Amniotic epithelial cell (primary cell): ENCODE measurements around the gene STAT5A.
"Not testable (repeated sequence)": the region's sequence is repeated elsewhere in the genome, so short reads cannot be mapped to it uniquely, and the experiment has no call there.

Experiments
- DNase-seq: peaks from one replicate; pipeline ENCODE4 v3.0.0-alpha.2; 2010; ENCODE audit warnings: low read depth

Gene STAT5A

GRCh38 chr17:42285346-42286050 lies 2.8 kb upstream of the STAT5A start:
- no peak for DNase-seq

GRCh38 chr17:42286411-42287221 lies 1.7 kb upstream of the STAT5A start:
- no peak for DNase-seq

GRCh38 chr17:42287305-42287976 lies 857 bp upstream of the STAT5A start:
- DNase-seq, result peak; percentile 15

- DNase-seq, result no peak
Measured at GRCh38 chr17:42288803-42289610, 709 bp downstream of the STAT5A start.

- DNase-seq, result no peak
Measured at GRCh38 chr17:42289611-42290181, 1.4 kb downstream of the STAT5A start.

- no peak for DNase-seq
Measured at GRCh38 chr17:42290577-42290976, 2.3 kb downstream of the STAT5A start.

- no peak for DNase-seq
Measured at GRCh38 chr17:42291129-42291528, 2.8 kb downstream of the STAT5A start.

- no peak for DNase-seq
Measured at GRCh38 chr17:42294469-42295398, 6.4 kb downstream of the STAT5A start.

- DNase-seq, result no peak
Measured at GRCh38 chr17:42296012-42296411, 7.7 kb downstream of the STAT5A start.

- not testable (repeated sequence) for DNase-seq
Measured at GRCh38 chr17:42297775-42298174, 9.5 kb downstream of the STAT5A start.

- not testable (repeated sequence) for DNase-seq
Measured at GRCh38 chr17:42299361-42299760, 11.1 kb downstream of the STAT5A start.

- DNase-seq, result not testable (repeated sequence)
Measured at GRCh38 chr17:42299913-42300312, 11.6 kb downstream of the STAT5A start.

- DNase-seq, result no peak
Measured at GRCh38 chr17:42301022-42301421, 12.7 kb downstream of the STAT5A start.

- no peak for DNase-seq
Measured at GRCh38 chr17:42303694-42304093, 15.4 kb downstream of the STAT5A start.

- DNase-seq, result no peak
Measured at GRCh38 chr17:42304187-42305030, 16.1 kb downstream of the STAT5A start.

GRCh38 chr17:42305031-42305330 lies 16.7 kb downstream of the STAT5A start:
- DNase-seq, result not testable (repeated sequence)

GRCh38 chr17:42305543-42306384 lies 17.5 kb downstream of the STAT5A start:
- no peak for DNase-seq

- DNase-seq, result no peak
Measured at GRCh38 chr17:42306385-42306667, 18.0 kb downstream of the STAT5A start.

GRCh38 chr17:42307362-42307927 lies 19.1 kb downstream of the STAT5A start:
- DNase-seq, result no peak
